ENCODE measurements around the gene TDRD10.
A peak's percentile ranks its signal among the peaks of the same experiment; 100 is the strongest.
"Not testable (repeated sequence)": the region's sequence is repeated elsewhere in the genome, so short reads cannot be mapped to it uniquely, and the experiment has no call there.

The TDRD10 gene

DNA sequence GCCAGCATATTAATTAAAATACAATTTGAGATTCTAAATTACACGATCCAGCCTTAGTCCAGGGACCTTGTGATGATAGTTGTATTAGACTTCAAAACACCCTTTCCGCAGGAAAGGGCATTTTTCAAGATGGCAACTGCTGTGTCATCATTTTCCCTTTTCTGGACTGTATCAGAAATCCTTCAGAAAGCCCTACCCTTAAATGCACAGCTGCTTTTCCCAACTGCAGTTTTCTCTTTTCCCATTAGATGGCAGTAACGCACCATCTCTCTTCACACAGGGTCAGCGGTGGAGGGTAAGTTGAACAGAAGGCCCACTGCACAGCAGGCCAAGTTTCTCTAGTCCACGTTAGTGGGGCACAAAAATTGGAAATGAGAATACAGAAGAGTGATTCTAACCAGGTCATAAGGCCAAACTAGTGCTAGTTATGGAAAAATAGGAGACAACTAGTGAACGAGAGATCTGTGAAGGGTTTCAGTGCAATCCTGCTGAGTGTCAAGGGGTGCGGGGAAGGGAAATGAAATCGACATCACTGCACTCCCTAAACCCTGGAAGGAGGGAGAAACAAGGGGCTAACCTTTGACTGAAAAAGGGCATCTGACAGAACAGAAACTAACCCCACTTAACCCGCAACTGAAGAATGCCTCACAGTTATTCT lies 22.1 kb upstream of the TDRD10 start:
- peak; percentile 89 for DNase-seq

GRCh38 chr1:154481053-154481452 lies 21.0 kb upstream of the TDRD10 start:
- no peak for DNase-seq

DNA sequence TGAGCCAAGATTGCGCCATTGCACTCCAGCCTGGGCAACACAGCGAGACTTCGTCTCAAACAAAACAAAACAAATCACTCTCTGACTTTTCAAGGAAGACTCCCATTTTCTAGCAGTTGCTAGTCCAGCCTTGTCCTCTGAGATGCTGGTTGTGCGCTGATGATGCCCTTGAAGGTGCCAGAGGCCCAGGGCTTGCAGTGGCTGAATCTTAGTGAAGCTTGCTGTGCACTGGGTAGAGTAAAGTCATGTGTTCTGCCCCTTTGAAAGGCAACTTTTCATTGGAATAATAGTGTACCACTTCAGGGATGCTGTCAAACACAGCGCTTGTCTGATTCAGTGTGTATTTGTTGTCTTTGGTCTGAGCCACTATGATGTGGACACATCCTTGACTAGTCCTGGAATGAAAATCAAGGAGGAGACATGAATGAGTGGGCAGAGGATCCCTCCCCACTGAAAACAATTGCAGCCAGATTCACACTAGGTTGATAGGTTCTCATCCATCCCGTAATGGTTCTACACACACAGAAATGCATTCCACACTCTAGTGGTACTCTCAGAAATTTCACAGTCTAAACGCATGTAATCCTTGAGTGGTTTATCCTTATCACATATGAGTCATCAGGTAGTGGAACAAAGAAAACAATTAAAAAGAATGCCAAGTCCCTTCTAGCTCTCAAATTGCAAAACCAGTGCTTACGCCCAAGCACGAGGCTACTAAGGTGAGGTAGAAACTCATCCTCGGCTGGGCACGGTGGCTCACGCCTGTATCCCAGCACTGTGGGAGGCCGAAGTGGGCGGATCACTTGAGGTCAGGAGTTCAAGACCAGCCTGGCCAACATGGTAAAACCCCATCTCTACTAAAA lies 17.8 kb upstream of the TDRD10 start:
- DNase-seq, result no peak

GRCh38 chr1:154485106-154485505 lies 16.9 kb upstream of the TDRD10 start:
- no peak for DNase-seq

- DNase-seq, result no peak
Observed at GRCh38 chr1:154485910-154486496, 16.0 kb upstream of the TDRD10 start.

DNA sequence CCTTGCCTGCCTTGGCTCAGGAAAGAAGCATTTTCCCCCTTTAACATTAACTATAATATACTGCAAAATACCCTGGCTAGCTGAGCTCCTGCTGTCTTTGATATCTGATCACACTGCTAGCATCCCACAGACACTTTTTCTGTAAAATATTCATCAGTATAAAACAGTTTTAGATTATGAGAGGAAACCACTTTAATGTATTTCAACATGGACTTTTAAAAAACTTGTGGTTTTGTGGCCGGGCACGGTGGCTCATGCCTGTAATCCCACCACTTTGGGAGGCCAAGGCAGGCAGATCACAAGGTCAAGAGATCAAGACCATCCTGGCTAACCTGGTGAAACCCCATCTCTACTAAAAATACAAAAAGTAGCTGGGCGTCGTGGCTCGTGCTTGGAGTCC lies 15.3 kb upstream of the TDRD10 start:
- not testable (repeated sequence) for DNase-seq

DNA sequence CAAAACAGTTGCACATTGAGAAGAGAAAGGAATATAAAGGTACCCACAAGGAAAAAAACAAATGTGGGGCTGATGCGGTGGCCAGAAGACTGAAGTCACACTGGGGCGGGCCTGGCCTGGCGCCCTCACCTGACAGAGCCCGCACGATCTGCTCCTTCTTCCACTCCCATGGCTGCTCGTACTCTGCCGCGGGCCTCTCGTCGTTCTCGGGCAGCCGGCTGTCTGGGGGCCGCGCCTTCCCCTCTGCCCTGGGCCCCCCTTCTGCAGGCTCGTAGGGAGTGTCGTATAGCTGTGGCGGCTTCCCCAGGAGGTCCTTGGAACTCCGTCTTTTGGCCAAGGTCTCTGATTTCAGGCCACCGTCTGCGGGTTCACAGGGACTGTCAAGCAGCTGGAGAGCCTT lies 13.1 kb upstream of the TDRD10 start:
- no peak for DNase-seq

- DNase-seq, result no peak
Observed at GRCh38 chr1:154489695-154490274, 12.2 kb upstream of the TDRD10 start.

DNA sequence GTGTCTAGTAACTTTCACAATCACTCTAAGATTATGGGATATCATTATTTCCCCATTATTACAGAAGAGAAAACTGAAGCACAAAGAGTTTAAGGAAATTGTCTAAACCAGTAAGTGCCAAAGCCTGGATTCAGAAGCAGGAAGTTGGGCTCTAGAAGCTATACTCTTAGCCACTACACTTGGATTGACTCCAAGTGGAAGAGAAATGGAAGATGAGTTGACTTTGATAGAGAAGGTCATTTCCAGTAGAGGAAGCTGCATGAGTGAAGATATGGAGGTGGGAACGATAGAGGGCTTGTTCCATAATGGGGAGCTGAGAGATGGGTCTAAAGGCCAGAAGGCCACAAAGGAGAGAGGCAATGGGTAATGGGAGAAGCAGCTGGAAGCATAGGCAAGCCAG lies 11.7 kb upstream of the TDRD10 start:
- peak; percentile 43 for DNase-seq

GRCh38 chr1:154492115-154492514 lies 9.9 kb upstream of the TDRD10 start:
- DNase-seq, result no peak

DNA sequence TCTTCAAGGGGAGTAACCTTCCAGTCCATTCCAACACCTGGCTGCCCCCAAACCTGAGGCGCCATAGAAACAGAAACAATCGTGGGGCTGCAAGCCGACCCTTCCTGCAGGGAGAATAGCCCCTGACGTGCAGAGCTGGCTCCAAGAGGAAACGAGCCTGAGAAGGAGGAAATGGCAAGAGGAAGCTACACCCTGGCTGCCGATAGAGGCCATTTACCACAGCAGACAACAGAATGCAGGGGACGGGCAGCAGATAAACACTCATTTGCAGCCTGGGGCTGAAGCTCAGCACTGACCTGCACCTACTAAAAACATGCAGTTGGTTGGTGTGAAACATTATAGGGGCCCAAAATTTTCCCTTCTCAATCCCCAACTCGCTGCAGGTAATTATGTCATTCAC lies 8.7 kb upstream of the TDRD10 start:
- DNase-seq, result peak; percentile 21

DNA sequence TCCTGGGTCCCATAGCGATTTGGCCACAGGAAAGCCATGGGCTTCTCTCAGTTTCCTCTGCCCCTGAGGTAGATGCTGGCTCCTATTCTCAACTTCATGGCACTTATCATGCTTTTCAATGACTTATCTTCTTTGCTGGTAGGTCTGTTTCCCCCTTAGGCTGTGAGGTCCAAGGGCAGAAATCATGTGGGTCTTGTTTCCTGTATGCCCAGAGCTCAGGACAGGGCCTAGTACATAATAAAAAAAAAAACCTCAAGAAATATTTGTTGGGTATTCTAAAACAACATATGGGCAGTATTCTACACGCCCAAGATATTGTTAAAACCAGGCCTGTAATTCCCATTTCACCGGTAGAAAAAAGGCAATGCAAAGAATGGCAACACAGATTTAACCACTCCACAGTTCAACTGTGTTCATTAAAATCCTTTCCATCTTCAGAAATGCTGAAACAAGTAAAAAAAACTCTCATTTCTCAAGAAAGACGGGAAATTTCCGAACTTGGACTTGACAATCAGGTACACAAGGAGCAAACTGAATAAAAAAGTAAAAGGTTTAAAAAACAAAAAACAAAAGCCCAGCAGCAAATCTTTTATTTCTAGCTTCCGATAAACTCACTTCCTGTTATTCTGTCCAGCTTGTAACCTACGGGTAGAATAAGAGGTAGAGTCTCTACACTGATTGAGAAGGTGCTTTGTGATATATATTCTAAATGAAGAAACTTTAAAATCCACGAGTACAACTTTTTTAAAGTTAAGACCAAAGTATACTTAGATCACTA lies 6.3 kb upstream of the TDRD10 start:
- DNase-seq, result no peak

DNA sequence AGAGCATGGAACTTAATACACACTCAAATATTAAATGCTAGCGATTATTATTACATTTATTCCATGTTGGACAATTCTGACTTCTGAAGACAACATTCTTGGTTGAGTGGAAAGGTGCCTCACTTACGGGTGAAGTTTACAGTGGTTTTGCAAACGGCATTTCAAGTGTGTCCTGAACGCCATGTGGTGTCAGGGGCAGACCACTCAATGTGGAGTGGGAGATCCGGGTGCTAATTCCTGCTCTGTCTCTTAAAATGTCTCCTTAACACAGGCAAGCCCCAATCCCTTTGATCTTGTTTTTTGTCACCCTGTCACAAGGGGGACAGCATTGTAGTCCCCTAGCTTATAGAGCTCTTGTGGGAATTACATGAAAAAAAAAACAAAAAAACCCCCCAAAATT lies 5.6 kb upstream of the TDRD10 start:
- DNase-seq, result no peak

- peak; percentile 50 for DNase-seq
Observed at GRCh38 chr1:154497026-154497806, 4.8 kb upstream of the TDRD10 start.

DNA sequence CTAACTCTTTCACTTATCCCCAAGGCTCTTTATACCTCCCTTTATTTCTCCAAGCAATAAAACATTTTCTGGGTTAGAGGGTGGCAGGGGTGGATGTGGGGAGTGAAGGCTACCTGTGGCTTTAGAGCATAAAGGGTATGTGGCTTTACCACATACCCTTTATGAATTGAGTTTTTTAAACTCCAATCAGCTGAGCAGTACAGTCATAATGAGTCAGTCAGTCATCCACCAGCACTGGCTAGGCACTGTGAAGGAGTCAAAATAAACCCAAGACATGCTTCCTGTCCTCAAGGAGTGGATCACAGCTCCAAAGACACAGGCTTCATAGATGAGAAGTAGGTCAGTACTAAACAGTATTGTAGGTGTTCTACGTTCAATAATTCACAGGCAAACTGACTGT lies 2.6 kb upstream of the TDRD10 start:
- no peak for DNase-seq

- DNase-seq, result no peak
Observed at GRCh38 chr1:154500533-154500932, 1.5 kb upstream of the TDRD10 start.

GRCh38 chr1:154501423-154502065 lies 475 bp upstream of the TDRD10 start:
- DNase-seq, result no peak

GRCh38 chr1:154502744-154503115 lies 711 bp downstream of the TDRD10 start:
- no peak for DNase-seq

DNA sequence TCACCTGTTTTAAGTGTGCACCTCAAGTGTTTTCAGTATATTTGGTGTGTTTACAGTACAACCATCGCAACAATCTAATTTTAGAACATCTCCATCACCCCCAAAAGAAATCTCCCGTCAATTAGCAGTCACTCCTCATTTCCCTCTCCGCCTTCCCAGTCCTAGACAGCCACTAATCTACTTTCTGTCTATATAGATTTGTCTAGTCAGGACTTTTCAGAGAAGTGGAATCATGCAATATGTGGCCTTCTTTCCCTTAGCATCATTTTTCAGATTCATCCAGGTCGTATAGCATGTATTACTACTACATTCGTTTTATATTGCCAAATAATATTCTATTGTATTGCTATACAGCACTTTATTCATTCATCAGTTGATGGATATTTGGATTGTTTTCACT lies 1.9 kb downstream of the TDRD10 start:
- no peak for DNase-seq

- DNase-seq, result no peak
Observed at GRCh38 chr1:154512760-154513159, 10.7 kb downstream of the TDRD10 start.

DNA sequence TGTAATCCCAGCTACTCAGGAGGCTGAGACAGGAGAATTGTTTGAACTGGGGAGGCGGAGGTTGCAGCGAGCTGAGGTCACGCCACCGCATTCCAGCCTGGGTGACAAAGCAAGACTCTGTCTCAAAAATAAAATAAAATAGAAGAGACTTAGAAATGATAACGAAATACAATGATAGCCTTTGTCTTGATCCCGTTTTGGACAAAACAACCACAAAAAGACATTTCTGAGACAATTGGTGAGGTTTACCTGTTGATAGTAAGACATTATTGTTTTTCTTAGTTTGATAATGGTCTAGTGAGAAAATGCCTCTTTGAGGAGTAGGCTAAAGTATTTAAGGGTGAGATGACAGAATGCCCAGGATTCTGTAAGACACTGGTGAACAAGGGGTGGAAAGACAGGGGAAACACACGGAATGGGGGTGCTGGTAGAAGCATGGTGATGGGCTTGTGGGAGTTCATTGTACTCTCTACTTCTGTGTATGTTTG lies 12.1 kb downstream of the TDRD10 start:
- no peak for DNase-seq

Measured in hematopoietic multipotent progenitor cell treated with erythropoietin and hydrocortisone succinate and interleukin-3 and kit ligand, for 8 days (in vitro differentiated cells).